ENCODE measurements around the gene ADAMTS17.

Gene ADAMTS17

GRCh38 chr15:100059521-100059920 lies 282.3 kb downstream of the ADAMTS17 start:
- no peak for TF ChIP-seq CTCF (IDR thresholded peaks at IDR 0.05; ENCODE audit: borderline replicate concordance, control extremely low read depth, extremely low read depth, insufficient read depth, missing control alignments)
- in situ Hi-C loops (cut with MboI; ENCODE audit: low sequenced_read_pairs, unreplicated experiment): no loop called here
- DNase-seq (ENCODE audit: low spot score): no peak

DNA sequence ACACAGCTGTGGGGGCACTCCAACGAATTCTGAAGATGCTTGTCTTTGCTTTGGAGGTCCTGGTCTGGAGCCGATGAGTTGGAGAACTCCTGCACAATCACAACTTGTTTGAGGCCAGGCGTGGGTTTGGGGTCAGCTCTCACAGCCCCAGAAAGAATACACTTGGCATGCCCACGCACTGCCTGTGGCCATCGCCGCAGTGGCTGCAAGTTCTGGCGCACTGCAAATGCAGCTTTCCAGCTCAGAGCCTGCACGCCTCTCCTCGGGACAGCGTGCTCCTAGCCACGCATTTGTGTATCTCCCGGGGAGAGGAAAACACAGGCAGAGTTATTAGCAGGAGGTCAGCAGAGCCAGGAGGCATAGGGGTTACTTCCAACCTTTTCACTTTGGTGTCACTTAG lies 282.7 kb downstream of the ADAMTS17 start:
- TF ChIP-seq CTCF (IDR thresholded peaks at IDR 0.05; ENCODE audit: borderline replicate concordance, control extremely low read depth, extremely low read depth, insufficient read depth, missing control alignments): no peak
- no peak for DNase-seq (ENCODE audit: low spot score)
- in situ Hi-C loops (cut with MboI; ENCODE audit: low sequenced_read_pairs, unreplicated experiment): no loop called here

DNA sequence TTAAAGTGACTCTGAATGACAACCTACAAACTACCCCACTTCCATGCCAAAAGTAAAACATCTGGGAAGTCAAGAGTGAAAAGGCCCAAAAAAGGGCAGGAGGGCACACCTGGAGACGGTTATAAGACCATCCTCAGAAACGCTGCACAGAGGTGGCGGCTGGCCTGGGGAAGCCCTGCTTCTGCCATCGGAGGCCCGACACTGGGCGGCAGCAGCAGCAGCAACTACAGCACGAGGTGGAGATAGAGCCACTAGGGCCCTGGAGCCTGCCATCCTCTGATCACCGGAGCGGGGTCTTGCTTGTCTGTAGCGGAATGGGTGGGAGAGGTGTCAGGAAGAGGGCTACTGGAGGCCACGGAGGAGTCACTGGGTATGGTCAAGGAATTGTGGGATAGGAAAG lies 283.3 kb downstream of the ADAMTS17 start:
- in situ Hi-C loops (cut with MboI; ENCODE audit: low sequenced_read_pairs, unreplicated experiment): no loop called here
- no peak for DNase-seq (ENCODE audit: low spot score)
- no peak for TF ChIP-seq CTCF (IDR thresholded peaks at IDR 0.05; ENCODE audit: borderline replicate concordance, control extremely low read depth, extremely low read depth, insufficient read depth, missing control alignments)

- in situ Hi-C loops (cut with MboI; ENCODE audit: low sequenced_read_pairs, unreplicated experiment): no loop called here
- no peak for TF ChIP-seq CTCF (IDR thresholded peaks at IDR 0.05; ENCODE audit: borderline replicate concordance, control extremely low read depth, extremely low read depth, insufficient read depth, missing control alignments)
- DNase-seq (ENCODE audit: low spot score): no peak
These were observed 284.5 kb downstream of the ADAMTS17 start for GRCh38 chr15:100057281-100057680.

DNA sequence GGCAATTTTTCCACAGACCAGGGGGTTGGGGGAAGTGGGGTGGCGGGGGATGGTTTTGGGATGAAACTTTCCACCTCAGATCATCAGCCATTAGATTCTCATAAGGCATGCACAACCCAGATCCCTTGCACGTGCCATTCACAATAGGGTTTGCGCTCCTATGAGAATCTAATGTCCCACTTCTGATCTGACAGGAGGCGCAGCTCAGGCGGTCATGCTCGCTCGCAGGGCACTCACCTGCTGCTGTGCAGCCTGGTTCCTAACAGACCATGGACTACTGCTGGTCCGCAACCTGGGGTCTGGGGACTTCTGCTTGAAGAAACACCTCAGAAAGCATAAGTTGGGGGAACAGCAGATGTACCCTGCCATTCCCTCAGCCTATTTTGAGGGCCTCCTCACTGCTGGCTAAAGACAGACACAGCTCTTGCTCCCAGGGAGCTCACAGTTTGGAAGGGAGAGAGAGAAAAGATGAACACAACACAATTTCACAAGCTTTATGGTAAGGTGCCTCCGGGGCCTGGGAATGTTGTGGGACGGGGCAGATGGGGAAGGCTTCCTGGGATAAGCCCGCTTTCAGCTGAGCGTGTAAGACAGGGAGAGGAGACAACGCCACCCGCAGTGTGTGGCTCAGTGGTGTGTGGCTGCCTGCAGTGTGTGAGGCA lies 285.2 kb downstream of the ADAMTS17 start:
- no peak for TF ChIP-seq CTCF (IDR thresholded peaks at IDR 0.05; ENCODE audit: borderline replicate concordance, control extremely low read depth, extremely low read depth, insufficient read depth, missing control alignments)
- DNase-seq (ENCODE audit: low spot score): no peak
- in situ Hi-C loops (cut with MboI; ENCODE audit: low sequenced_read_pairs, unreplicated experiment): no loop called here

DNA sequence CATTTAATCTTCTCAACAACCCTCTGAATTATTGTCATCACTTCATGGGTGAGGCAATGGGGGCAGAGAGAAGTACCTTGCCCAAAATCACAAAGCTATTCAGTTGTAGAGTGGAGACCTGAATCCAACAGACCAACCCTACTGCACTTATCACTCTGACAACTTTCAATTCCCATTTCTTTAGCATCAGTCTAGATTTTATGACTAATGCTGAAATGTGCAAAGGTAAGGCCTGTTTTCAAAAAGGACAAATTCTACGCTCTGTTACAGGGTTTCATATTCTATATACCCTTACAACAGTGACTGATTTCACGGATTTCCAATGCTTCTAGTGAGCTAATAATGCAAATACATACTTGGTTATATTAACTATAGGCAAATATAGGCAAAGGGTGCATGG lies 286.0 kb downstream of the ADAMTS17 start:
- in situ Hi-C loops (cut with MboI; ENCODE audit: low sequenced_read_pairs, unreplicated experiment): no loop called here
- no peak for TF ChIP-seq CTCF (IDR thresholded peaks at IDR 0.05; ENCODE audit: borderline replicate concordance, control extremely low read depth, extremely low read depth, insufficient read depth, missing control alignments)
- DNase-seq (ENCODE audit: low spot score): no peak

Data from GM13976 (cell line).